CD4-positive, alpha-beta T cell (primary cell): ENCODE data around the gene LRRC26. TPM values are rescaled to one million over a fixed set of nuclear protein-coding genes. Genes with fewer than 3 reads are reported as not detected.

Experiments
- ATAC-seq: fragments of 200-7000 bp; cut with Tn5 transposase; one replicate; pipeline ENCODE4 v1.10.0; 2022; ENCODE audit warnings: mild to moderate bottlenecking; ENCODE audit not compliant: poor library complexity
- CTCF ChIA-PET: fragments of 350-600 bp; sonication (Branson Sonifier 250); formaldehyde crosslinking; loops from one replicate; lab custom pipeline; 2021; ENCODE audit warnings: antibody characterized with exemption, inconsistent platforms; lab: Charles Lee
- POLR2A ChIA-PET: fragments of 350-600 bp; sonication (Branson Sonifier 250); formaldehyde crosslinking; loops from one replicate; lab custom pipeline; 2021; ENCODE audit warnings: antibody characterized with exemption, inconsistent platforms; lab: Charles Lee
- DNase-seq, 14 experiments: peaks; one replicate each; pipeline ENCODE4 v3.0.0-alpha.2; 2013 to 2020; ENCODE audit warnings: mixed read lengths in 2 of 14
- H3K27ac ChIP-seq, 2 donors: one replicate each; pipeline versions ENCODE4 v1.5.1 to v1.7.0; 2013; ENCODE audit warnings: low read length in 2 of 2, low read depth in 1 of 2, mild to moderate bottlenecking in 1 of 2
- H3K27me3 ChIP-seq, 2 experiments: 1 replicate in 1 of 2; 2 replicates in 1 of 2; pipeline versions ENCODE4 v1.6.1 to v1.7.0; 2013; ENCODE audit warnings: low read length in 2 of 2, control low read depth in 1 of 2, mild to moderate bottlenecking in 1 of 2, moderate library complexity in 1 of 2; ENCODE audit not compliant: insufficient read depth in 2 of 2, control insufficient read depth in 1 of 2
- H3K36me3 ChIP-seq: one replicate; pipeline ENCODE4 v1.6.1; 2013; ENCODE audit warnings: low read length, control low read depth; ENCODE audit not compliant: insufficient read depth
- H3K4me1 ChIP-seq: one replicate; pipeline ENCODE4 v1.6.1; 2013; ENCODE audit warnings: low read length, control low read depth; ENCODE audit not compliant: insufficient read depth
- H3K4me3 ChIP-seq: one replicate; pipeline ENCODE4 v1.5.1; 2013; ENCODE audit warnings: mild to moderate bottlenecking, low read length, moderate library complexity
- H3K9me3 ChIP-seq, 2 experiments: 1 replicate in 1 of 2; 2 replicates in 1 of 2; pipeline versions ENCODE4 v1.6.1 to v1.7.0; 2013; ENCODE audit warnings: low read length in 2 of 2, mild to moderate bottlenecking in 2 of 2, control low read depth in 1 of 2, moderate library complexity in 1 of 2; ENCODE audit not compliant: control insufficient read depth in 1 of 2, insufficient read depth in 1 of 2
- H3K27ac Mint-ChIP-seq: one replicate; pipeline ENCODE4 v1.8.0; 2020; ENCODE audit warnings: mixed read lengths
- H3K27me3 Mint-ChIP-seq: one replicate; pipeline ENCODE4 v1.8.0; 2021; ENCODE audit warnings: mixed read lengths
- H3K36me3 Mint-ChIP-seq: one replicate; pipeline ENCODE4 v1.8.0; 2021; ENCODE audit warnings: low read depth, mixed read lengths
- H3K4me1 Mint-ChIP-seq: one replicate; pipeline ENCODE4 v1.8.0; 2021; ENCODE audit warnings: low read depth, mixed read lengths
- H3K4me3 Mint-ChIP-seq: one replicate; pipeline ENCODE4 v1.8.0; 2020; ENCODE audit warnings: mild to moderate bottlenecking, mixed read lengths
- H3K9me3 Mint-ChIP-seq: one replicate; pipeline ENCODE4 v1.8.0; 2020; ENCODE audit warnings: mixed read lengths
- intact Hi-C, 2 experiments: fragments of 100-400 bp; cut with DNase I in 1 of 2; cut with micrococcal nuclease in 1 of 2; formaldehyde crosslinking; loops; one replicate each; pipeline versions ENCODE4 v1.15.1 to v1.9.0; 2023 to 2025; cut with DNase I, micrococcal nuclease
- total RNA-seq, 174 experiments: library from RNA in 2 of 174; stranded (reverse) in 2 of 174; gene quantifications; one replicate each; pipeline ENCODE4 v1.2.3 and lab custom pipeline; 2021 to 2026
- TF ChIP-seq, protein P1 (sequence below): fragments of 200-600 bp; IDR thresholded peaks from one replicate; pipeline ENCODE4 v1.8.0; 2022; ENCODE audit warnings: antibody characterized with exemption, mild to moderate bottlenecking

The LRRC26 gene
- total RNA-seq, 2 experiments from 2014 or later: not detected

DNA sequence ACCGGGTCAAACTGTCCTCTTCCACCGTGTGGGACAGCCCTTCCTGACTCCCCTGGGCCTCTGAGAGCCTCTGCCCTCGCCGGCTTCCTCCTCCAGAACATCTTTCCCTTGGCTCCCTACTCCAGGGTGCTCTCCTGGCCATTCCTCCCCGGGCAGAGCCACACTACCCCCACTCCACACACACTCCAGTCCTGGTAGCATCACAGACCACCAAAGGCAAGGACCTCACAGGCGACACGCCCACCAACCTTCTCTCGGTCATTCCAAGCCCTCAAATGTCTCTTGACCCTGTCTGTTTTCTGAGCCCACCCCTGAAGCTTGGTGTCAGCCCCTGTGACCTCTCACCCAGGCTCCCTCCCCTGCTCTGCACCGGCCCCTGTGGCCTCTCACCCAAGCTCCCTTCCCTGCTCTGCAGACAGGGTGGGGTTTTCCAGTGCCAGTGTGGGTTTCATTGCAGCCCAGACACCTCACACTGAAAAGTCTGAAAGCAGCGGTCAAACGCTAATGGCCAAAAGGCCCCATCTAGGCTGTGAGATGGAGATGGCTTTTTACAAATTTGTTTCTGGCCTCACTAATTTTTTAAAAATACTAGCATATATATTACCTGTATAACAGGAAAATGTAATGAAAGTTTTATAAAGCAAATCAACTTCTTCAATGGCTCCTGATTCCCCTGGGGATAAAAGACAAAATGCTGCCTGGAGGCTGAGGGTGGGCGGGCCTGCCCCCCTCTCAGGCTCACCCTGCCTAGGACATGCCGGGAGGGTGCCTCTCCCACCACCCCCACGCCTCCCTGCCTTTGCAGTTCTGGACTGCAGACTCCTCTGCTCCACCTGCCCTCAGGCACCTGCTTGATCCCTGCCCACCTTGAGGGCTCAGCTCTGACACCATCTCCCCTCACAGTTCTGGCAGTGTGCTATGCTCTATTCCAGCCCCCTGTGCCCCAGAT lies 10.5 kb downstream of the LRRC26 start:
- no peak for DNase-seq
- Histone ChIP-seq H3K27me3 (peaks cover 59% of the 10 kb centered on the region in 2 experiments), H3K4me3 (no peak overlapping the region), H3K4me1 (peaks cover 33% of the 10 kb centered on the region), H3K36me3 (no peaks in the 10 kb centered on the region), H3K9me3 (peaks cover 0 to 35% of the 10 kb centered on the region in 2 experiments), H3K27ac (no peak overlapping the region)
- no peak for ATAC-seq
- Mint-ChIP-seq H3K27ac (no peak overlapping the region), H3K36me3 (no peaks in the 10 kb centered on the region), H3K9me3 (no peaks in the 10 kb centered on the region), H3K4me3 (no peak overlapping the region), H3K27me3 (peaks cover 68% of the 10 kb centered on the region), H3K4me1 (peaks cover 12% of the 10 kb centered on the region)
- CTCF ChIA-PET: no interaction called here
- intact Hi-C loops: no loop called here
- POLR2A ChIA-PET: interaction anchor here (0.5 kb wide), 1 partner anchor 34 kb away, joined by 3 read pairs; no protein-coding TSS in a partner anchor
- TF ChIP-seq, protein P1, sequence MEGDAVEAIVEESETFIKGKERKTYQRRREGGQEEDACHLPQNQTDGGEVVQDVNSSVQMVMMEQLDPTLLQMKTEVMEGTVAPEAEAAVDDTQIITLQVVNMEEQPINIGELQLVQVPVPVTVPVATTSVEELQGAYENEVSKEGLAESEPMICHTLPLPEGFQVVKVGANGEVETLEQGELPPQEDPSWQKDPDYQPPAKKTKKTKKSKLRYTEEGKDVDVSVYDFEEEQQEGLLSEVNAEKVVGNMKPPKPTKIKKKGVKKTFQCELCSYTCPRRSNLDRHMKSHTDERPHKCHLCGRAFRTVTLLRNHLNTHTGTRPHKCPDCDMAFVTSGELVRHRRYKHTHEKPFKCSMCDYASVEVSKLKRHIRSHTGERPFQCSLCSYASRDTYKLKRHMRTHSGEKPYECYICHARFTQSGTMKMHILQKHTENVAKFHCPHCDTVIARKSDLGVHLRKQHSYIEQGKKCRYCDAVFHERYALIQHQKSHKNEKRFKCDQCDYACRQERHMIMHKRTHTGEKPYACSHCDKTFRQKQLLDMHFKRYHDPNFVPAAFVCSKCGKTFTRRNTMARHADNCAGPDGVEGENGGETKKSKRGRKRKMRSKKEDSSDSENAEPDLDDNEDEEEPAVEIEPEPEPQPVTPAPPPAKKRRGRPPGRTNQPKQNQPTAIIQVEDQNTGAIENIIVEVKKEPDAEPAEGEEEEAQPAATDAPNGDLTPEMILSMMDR: no peak

DNA sequence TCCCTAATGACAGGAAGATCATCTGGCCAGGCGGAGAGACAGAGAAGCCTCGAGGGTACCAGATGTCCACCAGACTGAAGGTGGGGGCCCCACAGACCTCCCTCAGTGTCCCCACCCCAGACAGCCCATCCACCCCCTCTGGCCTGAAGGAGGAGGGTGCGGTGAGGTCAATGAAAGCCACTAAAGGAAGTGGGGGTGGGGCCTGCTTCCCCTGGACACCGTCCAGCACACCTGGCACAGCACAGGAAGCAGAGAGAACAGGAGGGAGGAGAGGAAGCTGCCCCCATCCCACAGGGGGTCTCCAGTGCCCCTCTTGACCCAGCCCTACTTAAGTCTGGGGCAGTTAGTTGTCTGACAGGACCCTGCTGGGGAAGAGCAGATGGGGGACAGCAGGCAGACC lies 11.2 kb downstream of the LRRC26 start:
- ChIA-PET POLR2A (interaction anchor here (0.5 kb wide), 1 partner anchor 33 kb away, joined by 3 read pairs; no protein-coding TSS in a partner anchor), CTCF (no interaction called here)
- H3K36me3 Mint-ChIP-seq: no peaks in the 10 kb centered on the region
- no peaks in the 10 kb centered on the region for H3K9me3 Mint-ChIP-seq
- Histone ChIP-seq H3K27ac (no peak overlapping the region), H3K36me3 (no peaks in the 10 kb centered on the region), H3K27me3 (peaks cover 51 to 53% of the 10 kb centered on the region in 2 experiments), H3K9me3 (peaks cover 0 to 35% of the 10 kb centered on the region in 2 experiments), H3K4me1 (peaks cover 33% of the 10 kb centered on the region), H3K4me3 (no peak overlapping the region)
- DNase-seq: no peak
- TF ChIP-seq, protein P1: no peak
- peaks cover 64% of the 10 kb centered on the region for H3K27me3 Mint-ChIP-seq
- H3K27ac Mint-ChIP-seq: no peak overlapping the region
- peaks cover 12% of the 10 kb centered on the region for H3K4me1 Mint-ChIP-seq
- intact Hi-C loops: no loop called here
- H3K4me3 Mint-ChIP-seq: no peak overlapping the region
- ATAC-seq: no peak

DNA sequence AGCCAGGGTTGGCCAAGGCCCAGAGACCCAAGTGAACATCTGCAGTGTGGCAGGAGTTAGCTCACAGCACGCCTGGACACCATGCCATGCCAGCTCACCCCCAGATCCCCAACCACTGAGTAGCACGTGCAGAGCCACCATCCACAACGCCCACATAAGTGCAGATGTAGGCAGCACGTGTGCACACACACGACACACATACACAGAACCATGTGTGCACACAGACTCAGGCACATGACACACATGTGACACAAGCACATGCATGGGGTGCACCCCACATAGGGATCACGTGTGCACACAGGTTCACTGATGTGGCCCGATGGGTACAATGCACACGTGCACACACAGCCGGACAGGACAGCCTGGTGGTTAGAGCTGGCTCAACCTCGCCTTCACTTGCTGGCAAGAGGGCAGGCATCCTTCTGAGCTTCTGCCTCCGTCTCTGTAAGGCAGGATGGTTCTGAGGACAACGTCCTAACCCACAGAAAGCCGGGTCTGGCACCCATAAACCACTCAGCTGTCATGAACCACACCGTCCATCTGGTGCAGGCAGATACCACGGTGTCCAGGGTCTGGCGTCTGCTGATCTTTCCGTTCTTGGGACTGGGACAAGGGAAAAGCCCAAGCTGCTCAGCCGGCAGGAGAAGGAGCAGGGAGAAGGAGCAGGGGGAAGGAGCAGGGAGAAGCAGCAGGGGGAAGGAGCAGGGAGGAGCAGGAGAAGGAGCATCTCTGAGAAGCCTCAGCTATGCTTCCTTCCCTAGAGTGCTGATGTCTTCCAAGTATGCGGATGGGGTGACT lies 12.0 kb downstream of the LRRC26 start:
- Histone ChIP-seq H3K9me3 (peaks cover 0 to 35% of the 10 kb centered on the region in 2 experiments), H3K4me1 (peaks cover 33% of the 10 kb centered on the region), H3K36me3 (no peaks in the 10 kb centered on the region), H3K27ac (no peak overlapping the region), H3K27me3 (peaks cover 48 to 49% of the 10 kb centered on the region in 2 experiments), H3K4me3 (no peak overlapping the region)
- no peak overlapping the region for H3K27ac Mint-ChIP-seq
- H3K4me1 Mint-ChIP-seq: peaks cover 12% of the 10 kb centered on the region
- intact Hi-C loops: no loop called here
- ATAC-seq (no peak), DNase-seq (no peak)
- peaks cover 56% of the 10 kb centered on the region for H3K27me3 Mint-ChIP-seq
- ChIA-PET CTCF (interaction anchor here (1.3 kb wide), 1 partner anchor 79 kb away, joined by 4 read pairs; no protein-coding TSS in a partner anchor), POLR2A (no interaction called here)
- H3K9me3 Mint-ChIP-seq: no peaks in the 10 kb centered on the region
- no peaks in the 10 kb centered on the region for H3K36me3 Mint-ChIP-seq
- no peak overlapping the region for H3K4me3 Mint-ChIP-seq
- TF ChIP-seq, protein P1: no peak
